SIG-M5 treated with dmso at 0.1 percent for 504 hours (cell line): ENCODE measurements around the gene MXRA7.
"Not testable (repeated sequence)": the region's sequence is repeated elsewhere in the genome, so short reads cannot be mapped to it uniquely, and the experiment has no call there.

ENCODE experiments used
- DNase-seq: peaks from one replicate; lab custom pipeline; 2025; ENCODE audit not compliant: unreplicated experiment; lab: John Stamatoyannopoulos, UW

MXRA7 gene

DNA sequence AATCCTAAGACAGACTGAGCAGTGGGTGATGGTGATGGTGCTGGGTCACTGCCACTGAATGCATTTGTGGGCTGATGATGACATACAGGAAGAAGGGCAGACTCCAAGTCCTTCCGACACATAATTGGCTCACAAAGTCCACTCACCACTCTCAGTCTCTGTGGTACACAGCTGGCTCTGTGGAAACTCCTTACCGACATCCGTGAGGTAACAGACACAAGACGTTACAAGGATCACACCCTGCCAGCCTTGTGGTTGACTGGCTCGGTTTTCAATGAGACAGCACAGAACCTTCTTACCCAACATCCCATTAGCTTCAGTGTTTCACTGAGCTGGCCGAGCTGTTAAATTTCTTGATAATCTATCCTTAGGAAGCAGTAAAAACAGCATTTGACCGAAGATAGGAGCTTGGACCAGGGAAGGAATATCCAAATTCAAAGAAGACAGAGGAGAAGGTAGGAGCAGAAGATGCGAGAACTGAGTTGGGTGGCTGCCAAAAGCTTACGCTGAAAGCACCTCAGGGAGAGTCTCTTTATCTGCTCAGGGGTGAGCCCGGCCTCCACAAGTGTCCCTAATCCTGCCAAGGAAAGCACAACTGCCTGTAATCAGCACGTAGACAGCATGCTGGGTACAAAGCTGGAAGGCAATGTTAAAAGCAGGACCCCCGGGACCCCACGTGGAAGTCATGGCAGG is 5.5 kb upstream of the MXRA7 start:
- DNase-seq: peak; percentile 99

- DNase-seq: no peak
Observed at GRCh38 chr17:76715496-76715830, 4.7 kb upstream of the MXRA7 start.

- DNase-seq: peak; percentile 9
Observed at GRCh38 chr17:76714822-76715495, 4.2 kb upstream of the MXRA7 start.

GRCh38 chr17:76714336-76714735 is 3.6 kb upstream of the MXRA7 start:
- no peak for DNase-seq

DNA sequence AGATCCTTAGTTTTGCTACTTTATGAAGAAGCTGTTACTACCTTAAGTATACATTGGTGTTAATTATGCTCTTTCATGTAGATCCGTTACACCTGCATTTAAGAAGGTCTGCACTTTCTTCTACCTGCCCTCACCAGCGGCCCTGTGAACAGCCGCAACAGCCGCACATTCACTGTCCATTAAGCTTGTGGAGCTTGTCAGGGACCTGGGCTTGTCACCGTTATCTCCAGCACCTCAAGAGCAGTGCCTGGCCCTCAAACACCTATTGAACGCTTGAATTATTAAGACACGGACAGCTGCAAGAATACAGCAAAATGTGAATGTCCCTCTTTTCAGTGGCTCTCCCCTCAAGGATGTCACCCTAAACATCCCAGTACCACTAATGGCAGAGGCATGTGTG is 3.0 kb upstream of the MXRA7 start:
- DNase-seq: no peak

GRCh38 chr17:76712321-76712720 is 1.6 kb upstream of the MXRA7 start:
- DNase-seq: not testable (repeated sequence)

- not testable (repeated sequence) for DNase-seq
Observed at GRCh38 chr17:76709951-76710862, 558 bp downstream of the MXRA7 start.

DNA sequence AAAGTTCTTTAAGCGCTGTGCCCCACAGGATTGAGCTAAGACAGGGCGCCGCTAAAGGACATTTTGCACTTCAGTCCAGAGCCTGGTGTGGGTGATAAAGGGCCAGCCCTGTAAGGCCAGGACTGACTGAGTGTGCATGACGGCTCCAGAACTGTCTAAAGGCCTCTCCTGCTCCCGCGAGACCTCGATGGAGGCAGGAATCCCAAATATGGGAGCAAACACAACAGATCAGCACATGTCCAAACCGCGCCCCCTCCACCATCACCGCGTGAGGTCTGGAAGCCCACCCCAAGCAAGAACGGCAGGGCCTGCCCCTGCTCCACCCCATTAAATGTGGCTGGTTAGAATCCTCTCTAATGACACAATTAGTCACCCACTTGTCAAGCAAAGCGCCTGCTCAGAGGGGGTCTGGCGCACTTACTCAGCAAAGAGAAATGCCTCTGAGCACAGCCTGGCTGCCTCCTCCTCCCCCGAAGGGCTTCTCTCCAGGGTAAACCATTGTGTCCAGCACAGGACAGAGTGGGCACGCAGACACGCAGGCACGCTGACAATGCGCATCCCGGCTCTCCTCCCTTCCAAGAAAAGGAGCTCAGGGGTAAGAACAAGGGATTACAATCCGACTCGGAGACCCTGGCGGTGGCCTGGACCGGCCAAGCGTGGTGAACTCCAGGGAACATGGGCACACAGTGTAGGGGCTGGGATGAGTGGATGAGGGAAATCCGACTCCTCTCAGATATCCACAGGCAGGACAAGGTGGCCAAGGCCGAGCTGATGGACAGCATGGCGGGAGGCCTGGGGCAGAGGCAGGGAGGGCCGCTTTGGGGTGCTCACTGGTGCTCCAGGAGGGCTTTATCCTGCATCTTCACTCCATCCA is 1.5 kb downstream of the MXRA7 start:
- DNase-seq: no peak

DNA sequence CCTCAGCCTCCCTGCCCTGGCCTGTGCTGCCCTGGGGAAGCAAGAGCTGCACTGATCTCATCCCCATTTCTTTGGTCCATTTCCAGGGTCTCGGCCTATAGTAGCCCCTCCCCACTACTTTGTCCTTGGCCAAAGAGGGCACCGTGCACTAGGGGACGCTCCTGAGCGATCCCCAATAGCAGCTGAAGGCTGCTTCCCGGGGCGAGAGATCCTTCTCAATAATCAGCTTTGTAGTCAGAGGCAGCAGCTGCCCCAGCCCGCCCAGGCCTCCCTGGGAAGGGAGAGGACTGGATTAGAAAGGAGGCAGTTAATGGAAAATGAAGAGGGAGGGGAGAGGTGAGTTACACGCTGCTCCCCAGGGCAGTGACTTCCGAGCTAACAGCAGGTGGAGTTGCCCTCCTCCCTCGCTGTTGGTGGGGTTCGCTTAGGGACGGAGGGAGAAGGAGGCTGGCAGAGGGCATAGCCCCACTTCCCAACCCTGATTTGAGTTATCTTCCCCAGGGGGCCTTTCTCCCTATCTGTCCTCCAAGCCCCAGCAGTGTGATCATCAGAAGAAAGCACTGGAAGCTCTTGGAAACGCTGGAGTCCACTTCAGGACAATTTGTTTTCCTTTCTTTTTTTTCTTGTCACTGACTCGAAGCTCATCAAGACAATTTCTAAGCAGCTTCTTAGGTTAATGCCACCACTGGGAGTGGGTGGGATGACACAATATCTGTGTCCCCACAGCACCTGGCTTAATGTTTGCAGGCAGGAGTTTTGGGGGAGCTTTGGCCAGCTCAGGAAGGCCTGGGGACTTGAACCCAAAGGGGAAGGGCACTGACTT is 2.6 kb downstream of the MXRA7 start:
- DNase-seq: no peak

- DNase-seq: no peak
Observed at GRCh38 chr17:76706817-76707216, 3.9 kb downstream of the MXRA7 start.

GRCh38 chr17:76704805-76705204 is 6.0 kb downstream of the MXRA7 start:
- no peak for DNase-seq

DNA sequence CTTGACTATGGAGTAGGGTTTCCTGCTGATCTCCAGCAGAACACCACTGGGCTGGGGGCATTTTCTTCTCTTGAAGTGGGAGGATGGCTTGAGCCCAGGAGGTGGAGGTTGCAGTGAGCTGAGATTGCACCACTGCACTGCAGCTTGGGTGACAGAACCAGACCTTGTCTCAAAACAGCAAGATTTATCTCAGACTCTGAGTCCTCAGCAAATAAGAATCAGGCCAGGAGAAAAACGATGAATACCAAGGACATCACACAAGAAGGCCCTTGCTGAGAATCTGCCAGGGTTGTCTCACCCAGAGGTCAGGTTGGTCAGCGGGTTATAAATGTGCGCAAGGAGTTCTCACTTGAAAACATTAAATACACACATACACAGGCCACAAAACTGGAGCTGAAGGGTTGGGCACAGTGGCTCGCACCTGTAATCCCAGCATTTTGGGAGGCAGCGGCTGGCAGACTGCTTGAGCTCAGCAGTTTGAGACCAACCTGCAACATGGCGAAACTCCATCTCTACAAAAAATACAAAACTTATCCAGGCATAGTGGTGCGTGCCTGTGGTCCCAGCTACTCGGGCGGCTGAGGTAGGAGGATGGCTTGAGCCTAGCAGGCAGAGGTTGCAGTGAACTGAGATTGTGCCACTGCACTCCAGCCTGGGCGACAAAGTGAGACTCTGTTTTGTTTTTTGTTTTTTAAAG is 7.7 kb downstream of the MXRA7 start:
- no peak for DNase-seq

GRCh38 chr17:76702076-76702475 is 8.7 kb downstream of the MXRA7 start:
- no peak for DNase-seq

GRCh38 chr17:76701471-76701967 is 9.2 kb downstream of the MXRA7 start:
- no peak for DNase-seq

GRCh38 chr17:76700617-76701470 is 9.9 kb downstream of the MXRA7 start:
- DNase-seq: no peak

- DNase-seq: no peak
Observed at GRCh38 chr17:76700270-76700616, 10.5 kb downstream of the MXRA7 start.

- not testable (repeated sequence) for DNase-seq
Observed at GRCh38 chr17:76698466-76698977, 12.2 kb downstream of the MXRA7 start.
